Cardiac fibroblast (primary cell): ENCODE results near the gene FBLN1.

ENCODE experiments used
- DNase-seq, 2 donors: peaks; one replicate each; pipeline versions ENCODE4 v3.0.0 to v3.0.0-alpha.2; 2010; ENCODE audit warnings: low read depth in 2 of 2
- H3K4me3 ChIP-seq, 2 donors: replicated peaks in 1 of 2; 1 replicate in 1 of 2; 2 replicates in 1 of 2; pipeline ENCODE4 v1.5.1; 2011; ENCODE audit warnings: low read depth in 2 of 2, low read length in 2 of 2, mild to moderate bottlenecking in 2 of 2, moderate library complexity in 1 of 2
- CTCF ChIP-seq: IDR thresholded peaks from one replicate; pipeline ENCODE4 v1.5.1; 2011; ENCODE audit warnings: low read depth, mild to moderate bottlenecking, low read length, inconsistent platforms

The FBLN1 gene

GRCh38 chr22:45546333-45547015 is 43.8 kb downstream of the FBLN1 start:
- TF ChIP-seq CTCF, result no peak
- no peak overlapping the region for H3K4me3 ChIP-seq
- no peak for DNase-seq

DNA sequence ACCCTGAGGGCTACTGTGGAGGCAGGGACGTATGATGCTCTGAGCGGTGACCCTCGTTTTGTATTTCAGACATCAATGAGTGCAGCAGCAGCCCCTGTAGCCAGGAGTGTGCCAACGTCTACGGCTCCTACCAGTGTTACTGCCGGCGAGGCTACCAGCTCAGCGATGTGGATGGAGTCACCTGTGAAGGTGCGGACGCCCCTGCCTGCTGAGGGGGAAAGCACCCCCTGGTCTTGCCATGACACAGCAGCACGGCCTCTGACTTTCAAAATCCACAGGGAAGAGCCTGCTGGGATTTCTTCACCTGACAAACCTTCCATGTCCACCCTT is 44.3 kb downstream of the FBLN1 start:
- H3K4me3 ChIP-seq, result no peak overlapping the region
- no peak for DNase-seq
- TF ChIP-seq CTCF, result no peak

- no peak for DNase-seq
- no peak overlapping the region for H3K4me3 ChIP-seq
- no peak for TF ChIP-seq CTCF
Observed at GRCh38 chr22:45547731-45548130, 45.0 kb downstream of the FBLN1 start.

GRCh38 chr22:45548247-45548840 is 45.7 kb downstream of the FBLN1 start:
- TF ChIP-seq CTCF, result no peak
- no peak for DNase-seq
- H3K4me3 ChIP-seq, result no peak overlapping the region

DNA sequence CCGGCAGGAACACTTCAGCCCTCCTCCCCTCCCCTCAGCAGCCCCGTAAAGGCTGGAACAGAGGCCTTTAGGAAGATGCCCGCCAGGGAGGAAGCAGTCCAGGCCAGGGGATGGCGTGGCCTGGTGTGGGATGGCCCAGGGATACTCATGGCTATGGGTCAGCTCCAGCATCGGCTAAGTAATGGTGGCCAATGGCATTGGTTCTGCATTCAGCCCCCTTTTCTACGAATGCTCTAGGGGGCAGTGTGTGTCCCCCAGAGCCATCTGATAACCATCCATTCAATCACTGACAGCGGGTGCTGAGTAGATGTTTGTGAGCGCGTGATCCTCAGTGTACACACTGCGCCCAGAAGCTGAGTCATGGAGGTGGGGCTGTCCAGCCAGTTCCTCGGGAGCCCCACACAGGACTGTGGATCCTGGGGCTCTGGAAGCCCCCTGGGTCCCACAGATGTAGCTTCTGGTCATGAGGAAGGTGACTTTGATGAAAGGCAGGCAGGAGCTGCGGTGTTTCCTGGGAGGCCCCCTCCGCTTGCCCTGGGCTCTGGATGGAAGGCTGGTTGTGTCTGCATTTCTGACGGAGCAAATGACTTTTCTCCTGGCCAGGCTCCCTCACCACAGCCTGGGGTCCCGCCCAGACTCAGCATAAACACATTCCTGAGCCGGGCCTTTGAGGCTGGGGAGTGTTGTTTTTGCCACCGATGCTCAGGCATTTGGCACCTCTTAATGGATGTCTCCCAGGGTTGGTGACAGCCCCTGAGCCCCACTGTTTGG is 46.5 kb downstream of the FBLN1 start:
- no peak overlapping the region for H3K4me3 ChIP-seq
- peak; percentile 8 for TF ChIP-seq CTCF
- DNase-seq, result peak; percentile 69 to 91

DNA sequence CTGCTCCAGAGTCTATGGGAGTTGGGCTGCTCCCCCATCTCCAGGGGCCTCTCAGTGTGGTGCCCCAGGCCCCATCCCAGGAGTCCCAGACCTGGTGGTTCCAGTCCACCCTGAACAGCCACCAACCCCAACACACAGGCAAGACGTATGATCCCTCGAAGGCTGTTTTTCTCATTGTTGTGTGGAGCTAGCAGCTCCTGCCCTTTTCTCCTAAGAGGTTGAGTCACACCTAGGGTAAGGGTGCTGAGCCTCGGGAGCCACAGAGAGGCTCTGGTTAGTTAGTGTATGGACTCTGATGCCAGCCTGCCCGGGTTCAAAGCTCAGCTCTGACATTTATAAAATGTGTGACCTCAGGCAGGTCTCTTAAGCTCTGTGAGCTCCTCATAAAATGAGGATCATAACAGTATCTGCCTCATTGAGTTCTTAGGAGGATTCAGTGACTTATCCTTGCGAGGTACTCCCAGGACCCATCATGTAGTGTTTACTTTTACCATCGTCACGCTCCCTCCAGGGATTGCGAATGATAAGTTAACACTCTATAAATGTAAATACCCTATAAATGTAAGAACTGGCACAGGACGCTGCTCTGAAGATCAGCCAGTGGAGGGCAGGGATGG is 47.2 kb downstream of the FBLN1 start:
- no peak overlapping the region for H3K4me3 ChIP-seq
- no peak for TF ChIP-seq CTCF
- DNase-seq, result peak in 1 of 2 donors; percentile 19
